ENCODE measurements around the gene STAB1. TPM values are rescaled to one million over a fixed set of nuclear protein-coding genes. Genes with fewer than 3 reads are reported as not detected.

STAB1 gene
- total RNA-seq, 2 donors from 2014 or later, result 1.7 to 4.9 TPM

DNA sequence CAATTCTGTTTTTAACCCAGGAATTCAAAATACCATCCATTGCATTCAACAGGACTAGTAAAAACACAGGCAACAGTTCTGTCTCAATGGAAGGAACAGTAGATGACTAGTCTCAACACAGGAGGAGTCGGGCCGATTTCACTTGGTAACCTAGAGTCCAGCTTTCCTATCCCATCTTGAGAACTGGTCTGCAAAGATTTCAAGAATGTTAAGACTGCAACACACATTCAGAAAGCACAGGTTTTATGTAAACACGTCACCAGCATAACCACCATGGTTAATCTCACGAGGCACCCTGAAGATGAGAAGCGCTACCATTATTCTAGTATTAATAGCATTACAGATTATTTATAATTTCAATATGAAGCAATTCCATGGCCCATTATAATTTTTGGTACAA is 63.3 kb downstream of the STAB1 start:
- no peaks in the 10 kb centered on the region for H3K9me3 ChIP-seq (ENCODE audit: control insufficient read depth, low read length, poor library complexity, severe bottlenecking)
- Mint-ChIP-seq H3K27me3 (no peaks in the 10 kb centered on the region), H3K4me1 (peaks cover 7% of the 10 kb centered on the region), H3K27ac (peak overlapping the region; percentile 24), H3K36me3 (ENCODE audit: low read depth) (peaks cover 2% of the 10 kb centered on the region), H3K4me3 (no peak overlapping the region)
- DNase-seq (no peak), ATAC-seq (no peak)

DNA sequence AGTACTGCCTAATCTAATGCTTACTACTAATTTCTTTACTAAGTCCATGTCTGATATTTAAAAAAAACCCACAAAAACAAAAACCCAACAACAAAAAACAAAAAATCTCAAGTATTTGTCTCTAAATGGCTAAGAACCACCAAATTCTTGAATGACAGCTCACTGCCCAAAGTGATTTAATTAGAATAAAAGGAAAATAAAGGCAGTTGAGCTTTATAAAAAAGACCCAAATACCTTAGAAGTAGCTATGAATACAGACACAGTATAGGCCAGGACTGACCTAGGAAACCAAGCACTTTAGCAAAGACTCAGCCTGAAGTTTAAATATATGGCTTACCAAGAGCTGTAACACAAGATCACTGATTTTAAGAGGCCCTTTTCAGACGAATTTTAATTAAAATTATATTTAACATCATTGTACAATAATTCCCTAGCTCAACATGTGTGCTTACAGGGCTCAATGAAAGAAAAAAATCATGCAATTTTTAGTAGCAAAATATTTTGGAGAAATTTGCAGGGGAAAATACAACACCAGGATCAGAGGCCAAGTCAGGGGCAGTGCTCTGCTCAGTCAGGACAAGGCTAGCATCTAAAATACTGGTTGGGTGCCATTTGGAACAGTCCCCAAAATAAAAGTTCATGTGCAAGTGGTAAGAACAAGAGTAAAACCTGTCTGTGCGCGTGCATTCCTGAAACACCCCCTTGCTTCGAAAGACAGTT is 66.0 kb downstream of the STAB1 start:
- no peak overlapping the region for H3K4me3 Mint-ChIP-seq

DNA sequence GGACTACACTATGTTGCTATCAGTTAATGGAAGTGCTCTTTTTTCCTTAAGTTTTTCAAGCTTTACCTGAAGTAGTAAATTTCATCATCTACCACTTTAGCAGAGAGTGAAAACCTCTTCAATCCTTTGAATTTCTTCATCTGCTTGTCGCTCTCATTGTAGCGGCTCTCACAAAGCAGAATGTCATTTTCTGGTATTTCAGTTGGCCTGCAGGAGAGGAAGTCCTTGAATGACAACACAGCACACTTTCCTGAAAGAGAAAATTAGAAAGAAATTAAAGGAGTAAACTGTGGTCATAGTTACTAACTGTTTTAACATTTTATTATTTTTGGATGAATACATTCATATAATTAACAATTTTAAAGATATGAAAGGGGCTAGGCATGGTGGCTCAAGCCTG is 68.8 kb downstream of the STAB1 start:
- DNase-seq (no peak), ATAC-seq (no peak)
- Mint-ChIP-seq H3K4me3 (no peak overlapping the region), H3K27ac (no peak overlapping the region), H3K27me3 (no peaks in the 10 kb centered on the region), H3K4me1 (peaks cover 10% of the 10 kb centered on the region), H3K36me3 (ENCODE audit: low read depth) (peaks cover 3% of the 10 kb centered on the region)
- H3K9me3 ChIP-seq (ENCODE audit: control insufficient read depth, low read length, poor library complexity, severe bottlenecking), result no peaks in the 10 kb centered on the region

More for the DNA sequence above, 66.0 kb downstream of the STAB1 start:
- H3K9me3 ChIP-seq (ENCODE audit: control insufficient read depth, low read length, poor library complexity, severe bottlenecking), result no peaks in the 10 kb centered on the region
- peaks cover 7% of the 10 kb centered on the region for H3K4me1 Mint-ChIP-seq
- no peaks in the 10 kb centered on the region for H3K36me3 Mint-ChIP-seq (ENCODE audit: low read depth)
- ATAC-seq, result no peak
- no peak for DNase-seq
- H3K27me3 Mint-ChIP-seq, result no peaks in the 10 kb centered on the region
- H3K27ac Mint-ChIP-seq, result no peak overlapping the region

DNA sequence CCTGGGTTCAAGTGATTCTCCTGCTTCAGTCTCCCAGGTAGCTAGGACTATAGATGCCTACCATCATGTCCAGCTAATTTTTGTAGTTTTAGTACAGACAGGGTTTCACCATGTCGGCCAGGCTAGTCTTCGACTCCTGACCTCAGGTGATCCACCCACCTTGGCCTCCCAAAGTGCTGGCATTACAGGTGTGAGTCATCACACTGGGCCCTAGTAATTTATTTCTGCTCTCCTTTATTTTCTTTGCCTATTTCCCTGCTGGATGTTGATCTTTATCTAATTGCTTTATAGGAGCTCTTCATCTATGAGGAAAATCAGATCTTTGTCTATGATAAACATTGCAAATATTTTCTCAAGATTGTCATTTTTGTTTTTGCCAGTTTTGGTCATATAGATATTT is 72.9 kb downstream of the STAB1 start:
- Mint-ChIP-seq H3K27me3 (no peaks in the 10 kb centered on the region), H3K27ac (peak overlapping the region; percentile 84), H3K4me1 (peaks cover 2% of the 10 kb centered on the region), H3K4me3 (no peak overlapping the region), H3K36me3 (ENCODE audit: low read depth) (peaks cover 3% of the 10 kb centered on the region)
- no peaks in the 10 kb centered on the region for H3K9me3 ChIP-seq (ENCODE audit: control insufficient read depth, low read length, poor library complexity, severe bottlenecking)
- ATAC-seq (no peak), DNase-seq (no peak)

DNA sequence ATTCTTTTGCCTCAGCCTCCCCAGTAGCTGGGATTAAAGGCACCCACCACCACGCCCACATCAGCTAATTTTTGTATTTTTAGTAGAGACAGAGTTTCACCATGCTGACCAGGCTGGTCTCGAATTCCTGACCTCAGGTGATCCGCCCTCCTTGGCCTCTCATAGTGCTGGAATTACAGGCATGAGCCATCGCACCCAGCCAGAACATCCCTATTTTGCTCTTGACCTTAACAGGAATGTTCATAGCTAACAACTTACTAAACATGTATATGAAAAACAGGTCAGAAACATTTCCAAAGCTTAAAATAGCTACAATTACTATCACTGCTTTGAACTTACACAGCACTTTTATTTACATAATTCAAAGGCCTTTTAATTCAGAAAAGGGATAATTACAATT is 74.9 kb downstream of the STAB1 start:
- no peaks in the 10 kb centered on the region for H3K9me3 ChIP-seq (ENCODE audit: control insufficient read depth, low read length, poor library complexity, severe bottlenecking)
- no peak for ATAC-seq
- H3K4me3 Mint-ChIP-seq, result no peak overlapping the region
- H3K27ac Mint-ChIP-seq, result no peak overlapping the region
- peaks cover 5% of the 10 kb centered on the region for H3K36me3 Mint-ChIP-seq (ENCODE audit: low read depth)
- no peak for DNase-seq
- H3K4me1 Mint-ChIP-seq, result peaks cover 2% of the 10 kb centered on the region
- H3K27me3 Mint-ChIP-seq, result no peaks in the 10 kb centered on the region

DNA sequence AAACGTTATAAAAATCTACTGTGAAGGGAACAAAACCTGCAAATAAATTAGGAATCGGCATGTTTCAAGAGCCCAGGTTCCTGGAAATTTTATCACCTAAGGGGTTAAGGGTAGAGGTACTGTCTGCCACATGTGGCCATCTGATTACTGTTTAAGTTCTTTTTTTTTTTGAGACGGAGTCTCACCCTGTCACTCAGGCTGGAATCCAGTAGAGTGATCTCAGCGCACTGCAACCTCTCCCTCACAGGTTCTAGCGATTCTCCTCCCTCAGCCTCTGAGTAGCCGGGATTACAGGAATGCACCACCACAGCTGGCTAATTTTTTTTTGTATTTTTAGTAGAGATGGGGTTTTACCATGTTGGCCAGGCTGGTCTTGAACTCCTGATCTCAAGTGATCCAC is 77.1 kb downstream of the STAB1 start:
- Mint-ChIP-seq H3K27me3 (no peaks in the 10 kb centered on the region), H3K4me3 (no peak overlapping the region), H3K27ac (no peak overlapping the region), H3K36me3 (ENCODE audit: low read depth) (peaks cover 5% of the 10 kb centered on the region), H3K4me1 (peaks cover 2% of the 10 kb centered on the region)
- ATAC-seq (no peak), DNase-seq (no peak)
- no peaks in the 10 kb centered on the region for H3K9me3 ChIP-seq (ENCODE audit: control insufficient read depth, low read length, poor library complexity, severe bottlenecking)

Other genes with a start within 250 kb of the STAB1 start
- 10 to 100 TPM; 43.9 to 58.0 TPM for gene PPM1M, start 249.6 kb upstream of the STAB1 start, total RNA-seq
- 100 to 1,000 TPM; 109 to 114 TPM for gene WDR82, start 216.7 kb upstream of the STAB1 start, total RNA-seq
- 10 to 100 TPM; 30.6 to 42.2 TPM for gene GLYCTK, start 207.5 kb upstream of the STAB1 start, total RNA-seq
- 10 to 100 TPM; 50.3 to 58.5 TPM for gene DNAH1, start 179.0 kb upstream of the STAB1 start, total RNA-seq
- gene BAP1, start 85.3 kb upstream of the STAB1 start, total RNA-seq, result 100 to 1,000 TPM; 107 to 114 TPM
- gene PHF7, start 84.7 kb upstream of the STAB1 start, total RNA-seq, result 10 to 100 TPM; 11.1 to 13.0 TPM
- 1 to 10 TPM; 1.5 to 2.3 TPM for gene SEMA3G, start 50.2 kb upstream of the STAB1 start, total RNA-seq
- gene TNNC1, start 41.3 kb upstream of the STAB1 start, total RNA-seq, result 1 to 10 TPM; 3.7 to 3.8 TPM
- 100 to 1,000 TPM; 121 to 146 TPM for gene NISCH, start 39.7 kb upstream of the STAB1 start, total RNA-seq
- 1 to 10 TPM; 2.3 to 2.5 TPM for gene NT5DC2, start 38.5 kb downstream of the STAB1 start, total RNA-seq
- gene UQCC5, start 41.3 kb downstream of the STAB1 start, total RNA-seq, result 1 to 10 TPM; 4.9 to 8.0 TPM
- gene PBRM1, start 190.6 kb downstream of the STAB1 start, total RNA-seq, result 10 to 100 TPM; 62.8 to 70.8 TPM
- gene GNL3, start 190.7 kb downstream of the STAB1 start, total RNA-seq, result 100 to 1,000 TPM; 109 to 117 TPM
- gene GLT8D1, start 210.5 kb downstream of the STAB1 start, total RNA-seq, result 10 to 100 TPM; 18.9 to 23.0 TPM
- 10 to 100 TPM; 62.6 to 63.7 TPM for gene SPCS1, start 210.8 kb downstream of the STAB1 start, total RNA-seq